ENCODE results near the gene ZNF516.

The ZNF516 gene

GRCh38 chr18:76487070-76487469 lies 8.0 kb downstream of the ZNF516 start:
- H3K4me3 ChIP-seq (replicated peaks; ENCODE audit: insufficient read depth, low read length): no peak overlapping the region
- no peak overlapping the region for H3K27ac ChIP-seq (replicated peaks)
- no peak for DNase-seq (ENCODE audit: low read depth in 1 of 2, low spot score in 1 of 2)
- TF ChIP-seq GABPA (IDR thresholded peaks at IDR 0.05; ENCODE audit: low read depth) (no peak), REST (IDR thresholded peaks at IDR 0.05; ENCODE audit: insufficient replicate concordance, low read depth) (no peak)
- H3K27me3 ChIP-seq (ENCODE audit: insufficient read depth, poor library complexity, severe bottlenecking): no peaks in the 10 kb centered on the region

- no peak overlapping the region for H3K4me3 ChIP-seq (replicated peaks; ENCODE audit: insufficient read depth, low read length)
- DNase-seq (ENCODE audit: low read depth in 1 of 2, low spot score in 1 of 2): no peak
- H3K27me3 ChIP-seq (ENCODE audit: insufficient read depth, poor library complexity, severe bottlenecking): no peaks in the 10 kb centered on the region
- no peak overlapping the region for H3K27ac ChIP-seq (replicated peaks)
- TF ChIP-seq CTCF (IDR thresholded peaks at IDR 0.05; ENCODE audit: insufficient read depth, low read length) (no peak), SPI1 (IDR thresholded peaks at IDR 0.05; ENCODE audit: borderline replicate concordance, low read depth) (peak; percentile 59; the same call in 1 of the 2 replicates)
These were observed 8.5 kb downstream of the ZNF516 start for GRCh38 chr18:76486574-76486973.

GRCh38 chr18:76486038-76486437 lies 9.0 kb downstream of the ZNF516 start:
- no peak for DNase-seq (ENCODE audit: low read depth in 1 of 2, low spot score in 1 of 2)
- H3K4me3 ChIP-seq (replicated peaks; ENCODE audit: insufficient read depth, low read length): no peak overlapping the region
- no peak overlapping the region for H3K27ac ChIP-seq (replicated peaks)
- no peaks in the 10 kb centered on the region for H3K27me3 ChIP-seq (ENCODE audit: insufficient read depth, poor library complexity, severe bottlenecking)
- TF ChIP-seq REST (IDR thresholded peaks at IDR 0.05; ENCODE audit: insufficient replicate concordance, low read depth) (no peak), GABPA (IDR thresholded peaks at IDR 0.05; ENCODE audit: low read depth) (no peak), CTCF (IDR thresholded peaks at IDR 0.05; ENCODE audit: insufficient read depth, low read length) (no peak), POLR2AphosphoS5 (IDR thresholded peaks at IDR 0.05; ENCODE audit: low read depth) (no peak), SPI1 (IDR thresholded peaks at IDR 0.05; ENCODE audit: borderline replicate concordance, low read depth) (no peak)

GRCh38 chr18:76484749-76485387 lies 10.2 kb downstream of the ZNF516 start:
- DNase-seq (ENCODE audit: low read depth in 1 of 2, low spot score in 1 of 2): no peak
- Histone ChIP-seq H3K27ac (replicated peaks) (peak overlapping the region; percentile 24), H3K4me3 (replicated peaks; ENCODE audit: insufficient read depth, low read length) (no peak overlapping the region), H3K27me3 (ENCODE audit: insufficient read depth, poor library complexity, severe bottlenecking) (no peaks in the 10 kb centered on the region)
- TF ChIP-seq POLR2AphosphoS5 (IDR thresholded peaks at IDR 0.05; ENCODE audit: low read depth): no peak
- TF ChIP-seq GABPA (IDR thresholded peaks at IDR 0.05; ENCODE audit: low read depth): no peak
- TF ChIP-seq SPI1 (IDR thresholded peaks at IDR 0.05; ENCODE audit: borderline replicate concordance, low read depth): no peak
- no peak for TF ChIP-seq REST (IDR thresholded peaks at IDR 0.05; ENCODE audit: insufficient replicate concordance, low read depth)
- TF ChIP-seq CTCF (IDR thresholded peaks at IDR 0.05; ENCODE audit: insufficient read depth, low read length): no peak
